Stimulated activated CD8-positive, alpha-beta memory T cell treated with anti-CD3 and anti-CD28 coated beads, Interleukin-2, amount 100 ng/mL, for 48 hours (primary cell): ENCODE results near the gene RAPSN.

Experiments used
- DNase-seq, 2 donors: peaks; one replicate each; pipeline ENCODE4 v3.0.0-alpha.2; 2020; ENCODE audit warnings: low read depth in 2 of 2

Gene RAPSN

GRCh38 chr11:47408598-47409439 is 40.1 kb downstream of the RAPSN start:
- DNase-seq: no peak

GRCh38 chr11:47407746-47408590 is 41.0 kb downstream of the RAPSN start, which contains the start of gene SLC39A13:
TSS of gene SLC39A13 (plus strand) at chr11:47408590. CDS start at chr11:47410095, 1,505 bp downstream.
- DNase-seq: peak; percentile 87 to 90

GRCh38 chr11:47406896-47407745 is 41.8 kb downstream of the RAPSN start:
- DNase-seq: no peak

GRCh38 chr11:47403571-47403970 is 45.4 kb downstream of the RAPSN start:
- DNase-seq: no peak

GRCh38 chr11:47403135-47403534 is 45.8 kb downstream of the RAPSN start:
- DNase-seq: no peak

GRCh38 chr11:47400768-47401279 is 48.1 kb downstream of the RAPSN start:
- DNase-seq: no peak

GRCh38 chr11:47399860-47400767 is 48.8 kb downstream of the RAPSN start:
- DNase-seq: no peak

GRCh38 chr11:47398551-47398950 is 50.4 kb downstream of the RAPSN start:
- no peak for DNase-seq

GRCh38 chr11:47398011-47398410 is 50.9 kb downstream of the RAPSN start:
- DNase-seq: no peak

GRCh38 chr11:47396049-47396320 is 53.0 kb downstream of the RAPSN start:
- no peak for DNase-seq

GRCh38 chr11:47395223-47396048 is 53.5 kb downstream of the RAPSN start:
- no peak for DNase-seq

GRCh38 chr11:47394322-47395222 is 54.4 kb downstream of the RAPSN start:
- peak; percentile 42 to 44 for DNase-seq

- no peak for DNase-seq
Measured at GRCh38 chr11:47394050-47394321, 55.0 kb downstream of the RAPSN start.

GRCh38 chr11:47393163-47394049 is 55.5 kb downstream of the RAPSN start:
- no peak for DNase-seq

GRCh38 chr11:47392546-47393162 is 56.3 kb downstream of the RAPSN start:
- DNase-seq: no peak

- DNase-seq: no peak
Measured at GRCh38 chr11:47391711-47392432, 57.1 kb downstream of the RAPSN start.

GRCh38 chr11:47391077-47391583 is 57.8 kb downstream of the RAPSN start:
- DNase-seq: no peak
